Heart right ventricle (tissue), 16 donors: ENCODE data around the gene KLHL29. TPM values are rescaled to one million over a fixed set of nuclear protein-coding genes. Genes with fewer than 3 reads are reported as not detected.

Experiments
- ATAC-seq, 8 donors: fragments of 200-7000 bp; cut with Tn5 transposase; one replicate each; pipeline ENCODE4 v1.9.1; 2020; ENCODE audit warnings: mild to moderate bottlenecking in 8 of 8, moderate library complexity in 8 of 8, moderate number of reproducible peaks in 1 of 8
- DNase-seq, 2 donors: peaks; one replicate each; pipeline ENCODE4 v3.0.0-alpha.2; 2020
- H3K27ac ChIP-seq, 10 donors: fragments of 200-600 bp; sonication (generic) in 2 of 10; one replicate each; pipeline versions ENCODE4 v1.5.0 to v1.8.0; 2020 to 2022; ENCODE audit warnings: mild to moderate bottlenecking in 3 of 10
- H3K27me3 ChIP-seq, 7 donors: fragments of 200-600 bp; one replicate each; pipeline ENCODE4 v1.8.0; 2021 to 2022; ENCODE audit warnings: mild to moderate bottlenecking in 2 of 7
- H3K36me3 ChIP-seq, 9 donors: fragments of 200-600 bp; sonication (generic) in 1 of 9; one replicate each; pipeline versions ENCODE4 v1.5.0 to v1.8.0; 2020 to 2022; ENCODE audit warnings: mild to moderate bottlenecking in 2 of 9
- H3K4me1 ChIP-seq, 9 donors: fragments of 200-600 bp; sonication (generic) in 1 of 9; one replicate each; pipeline versions ENCODE4 v1.5.0 to v1.8.0; 2020 to 2022; ENCODE audit warnings: mild to moderate bottlenecking in 4 of 9
- H3K4me3 ChIP-seq, 10 donors: fragments of 200-600 bp; sonication (generic) in 2 of 10; one replicate each; pipeline versions ENCODE4 v1.5.0 to v1.8.0; 2020 to 2022; ENCODE audit warnings: mild to moderate bottlenecking in 7 of 10, moderate library complexity in 2 of 10
- H3K9me3 ChIP-seq, 11 donors: fragments of 200-600 bp in 10 of 11; sonication (generic) in 2 of 11; one replicate each; pipeline versions ENCODE4 v1.5.0 to v1.8.0; 2013 to 2022; ENCODE audit warnings: mild to moderate bottlenecking in 2 of 11, control low read depth in 1 of 11, moderate library complexity in 1 of 11
- CTCF ChIP-seq, 9 donors: fragments of 200-600 bp; sonication (generic) in 2 of 9; IDR thresholded peaks; one replicate each; pipeline versions ENCODE4 v1.5.0 to v1.8.0; 2021 to 2022; ENCODE audit warnings: antibody characterized with exemption in 9 of 9, mild to moderate bottlenecking in 5 of 9, moderate library complexity in 1 of 9
- WGBS, 2 donors: extraction: QIAGEN DNeasy Blood & Tissue Kit; methylation state at CpG; one replicate each; pipeline ENCODE4 v1.1.7; 2013; ENCODE audit warnings: inconsistent platforms in 1 of 2; 5-methylcytosine and 5-hydroxymethylcytosine counted together
- intact Hi-C, 10 donors: fragments of 100-400 bp; cut with DNase I; formaldehyde crosslinking; loops; one replicate each; pipeline versions ENCODE4 v1.11.1 to v1.14.2; 2022
- polyA plus RNA-seq, 2 donors: library from polyadenylated mRNA; stranded (reverse); fragments of 200-250 nt; gene quantifications; one replicate each; pipeline ENCODE4 v1.2.3, GENCODE V29; 2013
- total RNA-seq, 10 donors: library from RNA; stranded (reverse); fragmentation: NEBNext Ultra II Directional in 3 of 10; extraction: Animal tissue kit (Norgen Biotek cat#: 25700) in 3 of 10; gene quantifications; one replicate each; pipeline versions ENCODE4 v1.2.1 to v1.2.4, GENCODE V29; 2021 to 2023
- donor health status: Arrhythmogenic right ventricular cardiomyopathy.
- donor health status: ischemic (EF 13 %, LVEDD 7.1; RV severe dilation, severe dysfunction).
- donor health status: healthy with polysubstance abuse.
- donor health status: DM: no; HTN: yes; CAD: no.
- donor health status: DM: no; HTN: no; CAD: no.
- donor health status: ischemic (EF 25% LVEDD 6.9; RV normal size, moderate dysfunction).
- donor health status: ischemic (EF 25% LVEDD 5.7; RV mildly dilated, moderate dysfunction).
- donor health status: healthy.
- donor health status: DM: yes; HTN: yes; CAD: no.
- donor health status: Ischemic cardiomyopathy.
- donor health status: ischemic (EF 35%, LVEDD 5.7; RV mildly dilated, moderate dysfunction).
- donor health status: nonischemic (EF 11% LVEDD 7.7; RV severe dilation, severe dysfunction).
- donor health status: DM: yes; HTN: yes; CAD: no.
- donor health status: PGD.
- donor health status: ischemic (EF 29% LVEDD 5.4; RV normal size, mild dysfunction).
- donor health status: nonischemic (EF 23%, LVEDD 6.1; RV moderate dilation, normal function).

KLHL29 gene
- total and polyA plus RNA-seq, 12 donors = 0.71 to 1.5 (median 1.0) TPM

GRCh38 chr2:23567161-23567756 lies 182.3 kb downstream of the KLHL29 start:
- 91 to 92% methylated on average over 15 of the region's 15 CpGs for WGBS, 2 donors
- no peak for TF ChIP-seq CTCF (IDR thresholded peaks at IDR 0.05)
- Histone ChIP-seq H3K27ac (no peak overlapping the region), H3K36me3 (no peaks in the 10 kb centered on the region), H3K27me3 (no peaks in the 10 kb centered on the region), H3K4me1 (peaks cover 5 to 35% (median 19%) of the 10 kb centered on the region in 9 donors), H3K4me3 (no peak overlapping the region), H3K9me3 (no peaks in the 10 kb centered on the region)
- ATAC-seq (no peak), DNase-seq (no peak)
- intact Hi-C loops = loop anchor here in 1 of 10 donors (10.0 kb wide), 1 partner anchor 172 kb away; no protein-coding TSS in a partner anchor

DNA sequence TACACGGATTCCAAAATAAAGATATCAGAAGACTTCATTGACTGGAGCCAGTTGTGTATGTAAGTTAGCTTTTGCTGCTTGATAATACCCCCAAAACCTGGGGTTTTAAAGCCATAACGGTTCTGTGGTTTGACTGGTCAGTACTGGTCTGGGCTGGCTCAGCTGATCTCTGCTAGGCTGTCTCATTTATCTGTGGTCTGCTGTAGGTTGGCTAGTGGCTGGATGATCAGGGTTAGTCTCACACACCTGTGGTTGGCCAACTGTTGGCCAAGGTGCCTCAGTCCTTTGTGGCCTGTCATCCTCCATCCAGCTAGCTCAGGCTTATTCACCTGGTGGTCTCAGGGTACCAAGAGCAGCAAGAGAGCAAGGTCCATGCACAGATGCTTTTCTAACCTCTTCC lies 183.2 kb downstream of the KLHL29 start:
- WGBS, 2 donors = 88 to 95% methylated on average over 2 of the region's 2 CpGs
- intact Hi-C loops = loop anchor here in 1 of 10 donors (10.0 kb wide), 1 partner anchor 173 kb away; no protein-coding TSS in a partner anchor
- Histone ChIP-seq H3K4me3 (no peak overlapping the region), H3K9me3 (no peaks in the 10 kb centered on the region), H3K27me3 (peaks cover 0 to 1% (median 0%) of the 10 kb centered on the region in 7 donors), H3K27ac (no peak overlapping the region), H3K36me3 (no peaks in the 10 kb centered on the region), H3K4me1 (peaks cover 5 to 32% (median 19%) of the 10 kb centered on the region in 9 donors)
- ATAC-seq (no peak), DNase-seq (no peak)
- no peak for TF ChIP-seq CTCF (IDR thresholded peaks at IDR 0.05)

DNA sequence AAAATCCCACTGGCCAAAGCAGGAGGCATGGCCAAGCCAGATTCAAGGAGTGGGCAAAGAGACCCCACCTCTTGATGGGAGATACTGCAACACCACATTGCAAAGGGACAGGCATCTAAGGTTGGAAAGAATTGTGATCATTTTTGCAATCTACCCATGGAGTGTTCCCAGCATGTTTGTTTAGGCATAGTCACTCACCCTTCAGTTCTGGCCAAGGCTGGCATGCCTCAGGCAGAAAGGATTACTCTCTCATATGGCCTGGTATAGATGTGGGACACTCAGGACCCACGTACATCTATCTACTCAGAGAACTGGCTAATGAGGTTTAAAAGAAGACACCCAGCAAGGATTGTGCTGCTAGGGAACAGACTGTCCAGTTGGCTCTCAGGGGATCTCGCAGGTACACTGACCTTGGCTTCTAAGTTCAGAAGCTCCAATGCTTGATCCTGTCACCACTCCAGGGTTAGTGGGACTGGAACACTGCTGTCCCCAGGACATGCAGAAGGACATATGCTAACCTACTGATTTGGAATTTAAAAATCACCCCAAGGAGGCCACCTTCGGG lies 183.7 kb downstream of the KLHL29 start:
- no peak for ATAC-seq
- 76 to 95% methylated on average over 3 of the region's 3 CpGs for WGBS, 2 donors
- intact Hi-C loops = loop anchor here in 1 of 10 donors (10.0 kb wide), 1 partner anchor 174 kb away; no protein-coding TSS in a partner anchor
- H3K36me3 ChIP-seq = no peaks in the 10 kb centered on the region
- peaks cover 5 to 27% (median 19%) of the 10 kb centered on the region in 9 donors for H3K4me1 ChIP-seq
- peaks cover 0 to 2% (median 0%) of the 10 kb centered on the region in 7 donors for H3K27me3 ChIP-seq
- DNase-seq = no peak
- H3K4me3 ChIP-seq = no peak overlapping the region
- TF ChIP-seq CTCF (IDR thresholded peaks at IDR 0.05) = no peak
- no peak overlapping the region for H3K27ac ChIP-seq
- H3K9me3 ChIP-seq = no peaks in the 10 kb centered on the region

DNA sequence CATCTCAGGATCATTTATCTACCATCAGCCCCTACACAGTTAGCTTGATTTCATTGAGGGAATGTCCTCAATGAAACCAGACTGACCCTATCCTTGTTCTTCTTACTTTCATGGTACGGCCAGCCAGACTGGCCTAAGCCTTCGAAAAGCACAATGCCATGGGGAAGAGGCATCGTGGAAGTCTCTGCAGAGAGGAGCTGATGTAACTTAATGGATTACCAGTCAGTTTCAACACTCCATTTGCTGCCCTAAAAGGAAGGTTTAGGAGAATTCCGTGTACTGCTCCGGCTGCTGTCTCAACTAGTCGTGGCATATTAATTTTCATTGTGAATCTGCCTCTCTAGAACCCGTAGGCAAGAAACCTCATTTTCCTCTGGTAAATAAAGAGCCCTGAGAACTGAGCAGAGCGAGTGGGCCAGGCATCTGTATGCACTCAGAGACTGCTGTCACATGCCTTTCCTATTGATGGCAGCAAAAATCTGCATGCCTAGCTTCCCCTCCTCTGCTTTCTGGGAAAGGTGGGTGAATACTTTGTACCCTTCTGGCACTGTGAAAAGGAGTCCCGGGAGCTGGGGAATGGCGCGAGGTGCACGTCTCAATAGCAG lies 184.9 kb downstream of the KLHL29 start:
- no peak for TF ChIP-seq CTCF (IDR thresholded peaks at IDR 0.05)
- Histone ChIP-seq H3K36me3 (no peaks in the 10 kb centered on the region), H3K27me3 (peaks cover 0 to 2% (median 0%) of the 10 kb centered on the region in 7 donors), H3K9me3 (no peaks in the 10 kb centered on the region), H3K4me1 (peaks cover 0 to 15% (median 10%) of the 10 kb centered on the region in 9 donors), H3K4me3 (no peak overlapping the region), H3K27ac (no peak overlapping the region)
- intact Hi-C loops = loop anchor here in 1 of 10 donors (10.0 kb wide), 1 partner anchor 175 kb away; no protein-coding TSS in a partner anchor
- WGBS, 2 donors = 92% methylated on average over 12 of the region's 12 CpGs
- ATAC-seq (no peak), DNase-seq (no peak)
